IPS DF 6.9 (cell line): ENCODE measurements around the gene IL26.

Source experiments
- DNase-seq: peaks from one replicate; pipeline ENCODE4 v3.0.0-alpha.2; 2013; ENCODE audit warnings: low read depth, low spot score
- H3K27ac ChIP-seq: one replicate; pipeline ENCODE4 v1.5.1; 2013; ENCODE audit warnings: low read length, control low read depth
- H3K27me3 ChIP-seq: 2 replicates; pipeline ENCODE4 v1.6.1; 2013; ENCODE audit warnings: mild to moderate bottlenecking, low read length; ENCODE audit not compliant: control insufficient read depth, insufficient read depth
- H3K36me3 ChIP-seq: 2 replicates; pipeline ENCODE4 v1.6.1; 2013; ENCODE audit warnings: low read length; ENCODE audit not compliant: control insufficient read depth, insufficient read depth
- H3K4me1 ChIP-seq: 2 replicates; pipeline ENCODE4 v1.6.1; 2013; ENCODE audit warnings: low read length; ENCODE audit not compliant: control insufficient read depth, insufficient read depth
- H3K4me3 ChIP-seq: 2 replicates; pipeline ENCODE4 v1.5.1; 2013; ENCODE audit warnings: mild to moderate bottlenecking, low read length
- H3K9me3 ChIP-seq: 2 replicates; pipeline ENCODE4 v1.6.1; 2013; ENCODE audit warnings: low read length, inconsistent platforms; ENCODE audit not compliant: control insufficient read depth, insufficient read depth
- WGBS: extraction: QIAGEN DNeasy Blood & Tissue Kit; methylation state at CpG from one replicate; pipeline ENCODE4 v1.1.7; 2013; ENCODE audit warnings: mixed read lengths, missing lambda C conversion rate; ENCODE audit not compliant: insufficient read length, insufficient coverage; 5-methylcytosine and 5-hydroxymethylcytosine counted together

The IL26 gene, protein sequence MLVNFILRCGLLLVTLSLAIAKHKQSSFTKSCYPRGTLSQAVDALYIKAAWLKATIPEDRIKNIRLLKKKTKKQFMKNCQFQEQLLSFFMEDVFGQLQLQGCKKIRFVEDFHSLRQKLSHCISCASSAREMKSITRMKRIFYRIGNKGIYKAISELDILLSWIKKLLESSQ

DNA sequence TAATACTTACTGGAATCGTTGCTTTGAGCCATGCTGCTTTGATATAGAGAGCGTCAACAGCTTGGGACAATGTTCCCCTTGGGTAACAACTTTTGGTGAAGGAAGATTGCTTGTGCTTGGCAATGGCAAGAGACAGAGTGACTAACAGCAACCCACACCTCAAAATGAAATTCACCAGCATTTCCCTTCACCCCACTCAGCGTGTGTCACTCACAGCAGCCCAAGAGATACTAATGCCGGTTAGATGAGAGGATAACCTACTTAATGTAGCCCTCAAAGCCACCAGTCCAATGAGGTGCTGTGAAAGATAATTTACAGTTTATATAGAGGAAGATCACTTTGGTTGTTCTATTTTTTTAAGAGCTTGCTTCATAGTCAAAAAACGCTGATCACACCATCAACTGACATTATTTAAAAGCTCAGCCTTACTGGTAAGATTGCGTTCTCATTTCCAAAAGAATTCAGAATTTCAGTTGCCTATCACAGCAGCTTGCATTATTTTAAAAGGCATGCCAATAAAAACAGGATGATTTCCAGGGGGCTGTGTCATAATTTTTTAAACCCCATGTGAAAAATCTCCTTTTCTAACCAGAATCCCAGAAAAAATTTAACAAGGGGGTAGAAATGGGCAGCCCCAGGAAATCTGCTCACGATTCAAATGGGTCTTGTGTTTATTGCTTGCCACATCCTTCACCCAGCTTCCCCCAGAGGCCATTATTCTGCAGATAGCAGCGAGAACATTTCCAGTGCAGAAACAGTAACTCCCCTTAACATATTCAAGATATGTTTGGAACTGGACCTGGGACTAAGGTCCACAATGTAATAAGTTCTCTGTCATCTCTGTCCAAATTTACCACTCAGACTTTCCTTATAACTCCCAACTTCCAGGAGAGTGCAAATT lies at the start of gene IL26:
Gene IL26 (minus strand): TSS at position 235 of the 901 bp plus-strand sequence. CDS start 54 bp downstream, at position 181.
- no peaks in the 10 kb centered on the region for H3K27me3 ChIP-seq
- H3K27ac ChIP-seq, result no peak within 1 kb of the TSS
- no peak for DNase-seq
- no peak within 1 kb of the TSS for H3K4me3 ChIP-seq
- no peaks in the 10 kb centered on the region for H3K4me1 ChIP-seq
- no peaks in the 10 kb centered on the region for H3K9me3 ChIP-seq
- no peaks in the 10 kb centered on the region for H3K36me3 ChIP-seq
- WGBS, result no CpG with 5 or more reads among the region's 8 CpGs

DNA sequence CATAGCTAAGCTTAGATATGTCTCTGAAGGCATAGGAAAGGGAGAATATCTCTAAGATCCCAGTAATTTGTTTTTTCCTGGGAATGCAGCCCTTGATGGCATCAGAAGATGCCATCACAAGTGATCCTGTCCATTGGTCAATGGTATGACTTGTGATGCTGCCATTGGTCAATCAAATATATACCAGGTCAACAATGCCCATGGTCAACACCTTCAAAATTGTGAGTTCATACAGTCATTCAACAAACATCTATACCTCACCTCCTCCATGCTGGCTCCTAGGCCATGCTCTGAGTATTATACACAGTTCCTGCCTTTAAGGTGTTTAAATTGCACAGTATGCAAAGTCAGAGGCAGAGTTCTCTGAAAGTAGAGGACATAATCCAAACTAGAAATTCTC lies 47.1 kb upstream of the IL26 start:
- Histone ChIP-seq H3K9me3 (no peaks in the 10 kb centered on the region), H3K36me3 (no peaks in the 10 kb centered on the region), H3K27ac (no peak overlapping the region), H3K4me3 (no peak overlapping the region), H3K27me3 (no peaks in the 10 kb centered on the region), H3K4me1 (no peaks in the 10 kb centered on the region)
- DNase-seq, result no peak

DNA sequence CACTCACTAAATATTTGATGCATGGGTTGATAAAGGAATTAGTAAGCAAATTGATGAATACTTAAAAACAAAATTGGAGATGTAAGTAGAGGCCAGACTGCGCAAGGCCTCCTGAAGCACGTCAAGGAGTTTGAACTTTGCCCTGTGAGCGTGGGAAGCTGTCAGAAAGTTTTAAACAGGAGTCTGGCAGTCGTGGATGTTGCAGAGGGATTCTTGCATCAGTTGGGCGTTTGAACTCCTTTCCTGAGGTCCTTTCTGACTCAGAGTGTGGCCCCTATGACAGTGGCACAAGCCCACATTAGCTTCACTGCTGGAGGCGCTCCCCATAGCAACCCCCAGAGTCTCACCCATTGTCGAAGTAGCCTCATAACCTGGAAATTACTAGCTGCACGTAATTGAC lies 45.7 kb upstream of the IL26 start:
- DNase-seq, result no peak
- no peaks in the 10 kb centered on the region for H3K27me3 ChIP-seq
- no CpG with 5 or more reads among the region's 8 CpGs for WGBS
- H3K9me3 ChIP-seq, result no peaks in the 10 kb centered on the region
- no peak overlapping the region for H3K4me3 ChIP-seq
- H3K27ac ChIP-seq, result no peak overlapping the region
- no peaks in the 10 kb centered on the region for H3K36me3 ChIP-seq
- no peaks in the 10 kb centered on the region for H3K4me1 ChIP-seq

DNA sequence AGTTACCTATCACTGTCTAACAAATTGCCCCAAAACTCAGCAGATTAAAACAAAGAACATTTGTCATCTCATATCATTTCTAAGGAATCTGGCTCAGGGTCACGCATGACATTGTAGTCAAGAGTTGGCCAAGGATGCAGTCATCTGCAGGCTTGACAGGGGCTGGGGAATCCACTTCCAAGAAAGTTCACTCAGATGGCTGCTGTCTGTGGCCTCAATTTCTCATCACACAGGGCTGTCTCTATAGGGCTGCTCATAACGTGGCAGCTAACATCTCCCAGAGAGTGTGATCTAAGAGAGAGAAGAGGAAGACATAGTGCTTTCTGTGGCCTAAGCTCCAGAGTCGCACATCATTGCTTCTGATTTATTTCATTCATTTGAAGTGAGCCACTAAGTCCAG lies 44.7 kb upstream of the IL26 start:
- H3K4me1 ChIP-seq, result no peaks in the 10 kb centered on the region
- H3K27me3 ChIP-seq, result no peaks in the 10 kb centered on the region
- H3K27ac ChIP-seq, result no peak overlapping the region
- no peak overlapping the region for H3K4me3 ChIP-seq
- no peaks in the 10 kb centered on the region for H3K36me3 ChIP-seq
- no peak for DNase-seq
- no peaks in the 10 kb centered on the region for H3K9me3 ChIP-seq
- no CpG with 5 or more reads among the region's 3 CpGs for WGBS

DNA sequence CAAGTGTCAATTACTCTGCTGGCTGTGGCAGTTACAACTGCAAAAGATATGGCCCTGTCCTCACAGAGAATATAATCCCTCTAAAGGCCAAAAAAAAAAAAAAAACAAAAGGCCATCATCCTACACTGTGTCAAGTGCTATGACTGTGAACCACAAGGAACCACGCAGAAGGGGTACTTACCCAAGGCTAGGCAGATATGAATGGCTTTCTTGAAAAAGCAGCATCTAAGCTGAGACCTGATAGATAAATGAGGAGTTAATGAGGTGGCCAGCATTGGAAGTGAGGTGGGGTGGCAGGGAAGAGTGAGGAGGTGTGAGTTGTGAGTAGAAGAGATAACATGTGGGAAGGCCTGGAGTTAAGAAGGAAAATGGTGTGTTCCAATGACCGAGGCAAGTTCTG lies 44.2 kb upstream of the IL26 start:
- Histone ChIP-seq H3K36me3 (no peaks in the 10 kb centered on the region), H3K27ac (no peak overlapping the region), H3K4me1 (no peaks in the 10 kb centered on the region), H3K9me3 (no peaks in the 10 kb centered on the region), H3K4me3 (no peak overlapping the region), H3K27me3 (no peaks in the 10 kb centered on the region)
- WGBS, result no CpG with 5 or more reads among the region's 2 CpGs
- no peak for DNase-seq

DNA sequence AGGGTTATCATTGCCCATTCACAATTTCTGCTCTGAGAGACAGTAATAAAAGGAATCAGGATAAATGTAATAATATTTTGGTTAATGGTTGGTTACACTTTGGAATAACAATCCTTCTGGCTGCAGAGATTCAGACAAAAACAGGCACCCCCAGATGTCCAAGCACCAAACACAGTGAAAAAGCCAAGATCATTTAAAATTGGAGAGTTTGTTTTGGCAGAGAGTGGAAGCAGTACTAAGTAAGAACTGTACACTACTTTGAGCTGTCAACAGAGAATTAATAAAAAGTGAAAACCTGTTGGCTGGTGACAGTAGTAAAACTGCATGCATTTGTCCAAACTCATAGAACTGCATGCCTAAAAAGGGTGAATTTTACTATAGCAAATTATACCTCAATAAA lies 43.4 kb upstream of the IL26 start:
- Histone ChIP-seq H3K4me1 (no peaks in the 10 kb centered on the region), H3K9me3 (no peaks in the 10 kb centered on the region), H3K27ac (no peak overlapping the region), H3K4me3 (no peak overlapping the region), H3K27me3 (no peaks in the 10 kb centered on the region), H3K36me3 (no peaks in the 10 kb centered on the region)
- no peak for DNase-seq

DNA sequence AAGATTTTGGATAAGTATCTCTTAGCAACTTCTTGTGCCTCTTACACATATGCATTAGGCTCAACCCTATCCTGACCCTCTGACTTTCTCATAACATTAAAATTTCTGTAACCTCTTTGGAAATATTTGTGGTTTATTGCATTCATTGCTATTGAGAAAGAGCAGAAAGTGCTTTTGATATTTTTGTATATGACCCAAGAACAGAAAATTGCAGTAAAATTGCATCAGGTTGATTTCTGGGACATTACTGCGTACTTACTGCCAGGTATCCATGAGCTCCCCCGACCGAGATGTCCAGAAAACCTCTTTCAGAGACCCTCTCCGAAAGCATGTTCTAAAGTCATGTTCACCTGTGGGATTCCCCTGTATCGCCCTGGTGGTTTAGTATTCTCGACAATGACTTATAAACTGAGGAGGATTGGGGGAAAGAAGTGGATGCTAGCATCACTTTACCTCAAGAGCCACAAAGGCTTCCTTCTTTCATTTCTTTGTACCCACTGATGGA lies 42.3 kb upstream of the IL26 start:
- DNase-seq, result no peak
- Histone ChIP-seq H3K4me3 (no peak overlapping the region), H3K9me3 (no peaks in the 10 kb centered on the region), H3K27me3 (no peaks in the 10 kb centered on the region), H3K4me1 (no peaks in the 10 kb centered on the region), H3K36me3 (no peaks in the 10 kb centered on the region), H3K27ac (no peak overlapping the region)
- no CpG with 5 or more reads among the region's 6 CpGs for WGBS

DNA sequence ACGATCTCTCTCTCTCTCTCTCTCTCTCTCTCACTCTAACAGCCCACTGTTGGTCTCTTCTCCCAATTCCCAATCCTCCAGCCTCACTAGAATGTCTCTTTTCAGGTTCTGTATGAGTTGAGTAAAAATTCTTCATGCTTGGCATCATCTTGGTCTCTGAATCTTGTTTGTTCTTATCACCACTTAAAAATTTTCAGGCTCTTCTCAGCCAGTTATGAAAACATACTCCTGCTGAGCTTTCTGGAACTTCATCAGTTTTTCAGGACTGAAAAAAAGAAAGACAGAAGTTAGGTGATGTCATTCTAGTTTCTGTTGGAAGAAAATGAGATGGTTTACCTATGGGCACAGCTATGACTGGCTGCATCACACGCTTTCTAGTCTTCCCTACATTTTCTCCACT lies 39.2 kb upstream of the IL26 start:
- no peaks in the 10 kb centered on the region for H3K27me3 ChIP-seq
- H3K4me1 ChIP-seq, result no peaks in the 10 kb centered on the region
- H3K36me3 ChIP-seq, result no peaks in the 10 kb centered on the region
- H3K27ac ChIP-seq, result no peak overlapping the region
- H3K4me3 ChIP-seq, result no peak overlapping the region
- no peaks in the 10 kb centered on the region for H3K9me3 ChIP-seq
- no peak for DNase-seq
- WGBS, result no CpG with 5 or more reads among the region's 2 CpGs

DNA sequence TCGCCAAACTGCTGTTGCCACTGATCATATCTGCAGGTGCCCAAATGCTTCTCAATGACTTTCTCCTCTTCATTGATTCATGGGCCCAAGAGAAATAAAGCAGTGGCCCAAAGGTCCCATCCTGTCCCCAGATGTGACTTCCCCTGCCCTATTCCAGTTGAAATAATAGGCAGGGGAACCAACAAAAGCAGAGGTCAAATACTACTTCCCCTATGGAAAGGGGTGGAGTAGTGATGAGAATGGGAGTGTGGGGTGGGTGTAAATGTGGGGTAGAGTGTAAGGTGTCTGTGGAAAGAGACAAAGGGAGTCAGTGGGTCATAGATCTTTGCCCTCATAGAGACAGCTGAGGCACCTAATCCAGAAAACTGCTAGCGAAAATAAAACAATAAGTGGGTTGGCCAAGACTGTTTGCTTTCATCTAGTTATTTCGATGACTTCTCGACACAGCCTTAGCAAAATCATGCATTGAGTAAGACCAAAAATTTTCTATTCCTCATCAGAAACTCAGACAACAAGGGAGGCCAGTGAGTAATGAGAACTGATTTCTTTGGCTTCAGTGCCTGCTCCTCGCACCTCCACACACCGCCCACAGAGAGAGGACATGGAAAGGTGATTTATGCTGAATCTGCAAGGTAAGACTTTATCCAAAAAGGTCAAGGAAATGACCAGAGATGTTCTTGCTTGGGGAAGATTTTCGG lies 38.7 kb upstream of the IL26 start:
- no peak for DNase-seq
- WGBS, result no CpG with 5 or more reads among the region's 7 CpGs
- H3K27me3 ChIP-seq, result no peaks in the 10 kb centered on the region
- H3K27ac ChIP-seq, result no peak overlapping the region
- H3K4me3 ChIP-seq, result no peak overlapping the region
- H3K36me3 ChIP-seq, result no peaks in the 10 kb centered on the region
- no peaks in the 10 kb centered on the region for H3K4me1 ChIP-seq
- no peaks in the 10 kb centered on the region for H3K9me3 ChIP-seq

DNA sequence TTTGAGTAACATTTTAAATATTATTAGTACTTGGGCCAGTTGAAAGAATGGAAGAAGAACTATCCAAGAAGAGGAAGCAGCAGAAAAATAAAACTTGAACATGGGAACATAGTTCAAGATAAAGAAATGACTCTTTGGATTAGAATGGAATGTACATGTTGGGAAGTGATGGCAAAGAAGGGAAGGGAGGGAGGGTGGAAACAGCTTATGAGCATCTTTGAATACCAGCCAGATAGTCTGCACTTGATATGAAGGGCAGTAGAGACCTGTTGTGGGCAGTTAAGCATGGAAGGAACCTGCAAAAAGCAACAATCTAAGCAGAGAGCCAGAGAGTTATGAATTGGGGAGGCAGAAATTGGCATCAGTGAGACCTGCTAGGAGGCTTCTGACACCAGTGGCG lies 37.8 kb upstream of the IL26 start:
- WGBS, result no CpG with 5 or more reads among the region's 1 CpG
- H3K4me3 ChIP-seq, result no peak overlapping the region
- no peaks in the 10 kb centered on the region for H3K9me3 ChIP-seq
- DNase-seq, result no peak
- no peaks in the 10 kb centered on the region for H3K27me3 ChIP-seq
- H3K36me3 ChIP-seq, result no peaks in the 10 kb centered on the region
- no peaks in the 10 kb centered on the region for H3K4me1 ChIP-seq
- H3K27ac ChIP-seq, result no peak overlapping the region
